Inflammatory macrophage (primary cell): ENCODE data around the gene RNF113B.

Experiments
- DNase-seq, 2 donors: peaks; one replicate each; pipeline ENCODE4 v3.0.0-alpha.2; 2020 to 2022

Gene RNF113B

GRCh38 chr13:98203646-98204326 is 26.7 kb upstream of the RNF113B start:
- DNase-seq, result no peak

- DNase-seq, result no peak
Measured at GRCh38 chr13:98201984-98202383, 24.9 kb upstream of the RNF113B start.

- no peak for DNase-seq
Measured at GRCh38 chr13:98201189-98201588, 24.1 kb upstream of the RNF113B start.

DNA sequence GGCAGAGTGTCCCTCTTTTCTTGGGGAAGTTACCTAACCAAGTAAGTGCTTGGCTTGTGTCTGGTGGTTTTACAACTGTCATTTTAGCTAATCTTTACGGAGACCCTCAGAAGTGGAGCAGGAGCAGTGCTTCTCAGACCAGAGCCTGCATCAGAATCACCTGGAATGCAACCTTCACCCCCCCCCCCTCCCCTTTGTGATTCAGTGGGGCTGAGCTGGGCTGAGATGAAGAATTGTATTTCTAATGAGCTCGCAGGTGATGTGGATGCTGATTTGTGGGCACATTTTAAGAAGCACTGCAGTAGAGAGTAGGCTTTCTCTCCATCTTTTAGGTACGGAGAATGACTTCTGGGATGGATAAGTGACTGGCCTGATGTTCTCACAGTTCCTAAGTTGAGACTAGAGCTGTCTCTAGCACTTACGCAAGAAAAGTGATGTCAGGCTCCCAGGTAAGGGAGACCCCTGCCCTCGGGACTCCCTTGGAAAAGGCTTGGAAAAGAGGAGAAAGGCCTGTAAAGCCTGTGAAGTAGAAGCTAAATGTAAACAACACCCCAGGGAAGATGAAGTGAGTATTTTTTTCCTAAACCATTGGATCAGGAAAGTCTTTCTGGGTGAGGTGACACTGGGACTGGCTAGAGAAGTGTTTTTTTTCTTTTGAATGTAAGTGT is 23.3 kb upstream of the RNF113B start:
- DNase-seq, result no peak

GRCh38 chr13:98199480-98199879 is 22.4 kb upstream of the RNF113B start:
- DNase-seq, result no peak

DNA sequence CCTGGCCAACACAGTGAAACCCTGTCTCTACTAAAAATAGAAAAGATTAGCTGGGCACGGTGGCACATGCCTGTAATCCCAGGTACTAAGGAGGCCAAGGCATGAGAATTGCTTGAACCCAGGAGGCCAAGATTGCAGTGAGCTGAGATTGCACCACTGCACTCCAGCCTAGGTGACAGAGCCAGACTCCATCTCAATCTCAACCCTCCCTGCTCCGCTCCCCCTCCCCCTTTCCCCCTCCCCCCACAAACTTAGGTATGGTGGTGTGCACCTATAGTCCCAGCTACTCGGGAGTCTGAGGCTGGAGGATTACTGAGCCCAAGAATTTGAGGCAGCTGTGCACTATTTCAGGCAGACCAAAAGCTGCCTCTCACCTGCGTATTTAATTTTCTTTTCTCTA is 21.6 kb upstream of the RNF113B start:
- DNase-seq, result no peak

GRCh38 chr13:98195054-98195791 is 18.2 kb upstream of the RNF113B start:
- no peak for DNase-seq

DNA sequence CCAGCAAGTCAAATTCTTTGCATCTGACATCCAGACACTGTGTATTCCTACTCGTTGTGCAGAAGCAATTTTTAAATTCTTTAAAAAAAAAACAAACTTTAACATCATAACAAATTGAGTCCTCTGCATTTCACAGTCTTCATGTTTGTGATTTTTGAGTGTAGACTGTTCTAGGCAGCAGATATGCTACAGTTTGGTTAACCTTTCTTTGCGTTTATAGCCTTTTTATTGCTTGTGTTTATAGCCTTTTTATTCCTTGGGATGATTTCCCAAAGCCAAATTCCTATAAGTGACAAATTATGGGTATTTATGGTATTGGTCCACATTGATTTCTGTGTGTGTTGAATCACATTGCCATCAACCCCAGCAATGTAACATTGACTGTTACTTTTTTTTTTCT is 14.9 kb upstream of the RNF113B start:
- no peak for DNase-seq

- DNase-seq, result no peak
Measured at GRCh38 chr13:98190889-98191444, 13.9 kb upstream of the RNF113B start.

DNA sequence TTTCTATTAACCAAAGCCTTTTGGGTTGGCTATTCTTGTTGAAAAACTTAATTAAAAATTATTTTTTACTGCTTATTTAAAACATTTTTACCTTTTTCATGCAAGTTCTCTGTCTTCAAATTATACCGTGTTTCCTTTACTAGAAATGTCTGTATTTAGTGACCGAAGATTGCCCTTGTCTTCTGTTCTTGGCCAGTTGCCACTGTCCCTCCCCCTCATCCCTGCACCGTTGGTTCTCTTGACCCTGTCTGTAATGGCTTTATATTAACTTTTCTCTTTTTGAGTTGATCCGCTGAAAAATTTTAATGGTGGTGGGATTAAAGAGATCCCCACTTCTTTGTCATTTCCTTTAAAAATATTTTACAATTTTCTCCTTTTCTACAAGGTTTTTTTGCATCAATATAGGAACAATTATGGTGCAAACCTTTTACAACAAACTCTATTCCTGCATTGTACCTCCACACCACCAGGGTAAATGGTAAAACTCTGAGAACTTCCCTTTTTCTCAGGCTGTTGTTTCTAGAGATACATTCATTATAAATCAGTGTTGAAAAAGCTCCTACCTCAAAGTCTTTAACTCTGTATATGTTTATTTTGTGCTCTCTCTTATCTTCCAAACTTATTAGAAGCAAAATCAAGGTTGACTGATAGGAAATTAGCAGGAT is 12.9 kb upstream of the RNF113B start:
- no peak for DNase-seq

DNA sequence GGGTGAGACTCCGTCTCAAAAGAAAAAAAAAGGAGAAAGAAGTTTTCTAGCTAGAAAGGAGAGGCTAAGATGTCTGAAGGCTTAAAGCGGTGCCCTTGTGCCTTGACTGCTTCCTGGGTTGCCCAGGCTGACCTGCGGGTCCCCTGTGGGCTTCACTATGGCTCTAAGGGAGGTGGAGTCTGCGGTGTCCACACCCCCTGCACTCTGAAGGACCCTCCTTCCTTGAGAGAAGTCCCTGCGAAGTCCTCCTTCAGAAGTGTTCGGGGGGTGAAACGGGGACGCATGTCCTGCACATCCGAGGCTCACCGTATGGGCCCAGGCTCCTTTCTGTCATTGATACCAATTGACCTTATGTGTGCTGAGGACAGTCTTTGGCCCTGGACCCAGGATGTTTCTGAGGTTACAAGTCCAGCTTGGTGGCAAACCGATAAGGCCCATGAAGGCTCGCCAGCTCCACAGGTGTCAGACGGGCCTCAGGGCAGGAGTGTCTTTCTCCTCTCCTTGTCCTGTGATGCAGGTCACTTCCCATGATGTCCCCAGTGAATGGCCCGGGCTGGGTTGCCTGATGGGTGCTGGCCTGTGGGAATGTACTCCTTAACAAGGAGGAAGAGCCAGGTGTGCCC is 11.6 kb upstream of the RNF113B start:
- no peak for DNase-seq

DNA sequence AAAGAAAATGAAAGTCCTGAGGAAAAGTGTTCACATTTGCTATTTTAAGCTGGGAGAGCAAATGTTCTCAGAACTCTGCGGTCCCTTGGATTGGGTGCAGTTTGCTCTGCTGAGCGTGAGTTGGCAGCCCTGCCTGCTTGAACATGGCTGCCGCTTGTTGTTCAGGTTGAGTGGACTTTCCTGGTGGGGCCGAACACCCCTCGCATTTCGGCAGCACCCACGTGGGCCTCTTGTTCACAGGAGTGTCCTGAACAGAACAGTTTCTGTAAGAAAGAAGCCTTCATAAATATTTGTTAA is 10.8 kb upstream of the RNF113B start:
- DNase-seq, result no peak

DNA sequence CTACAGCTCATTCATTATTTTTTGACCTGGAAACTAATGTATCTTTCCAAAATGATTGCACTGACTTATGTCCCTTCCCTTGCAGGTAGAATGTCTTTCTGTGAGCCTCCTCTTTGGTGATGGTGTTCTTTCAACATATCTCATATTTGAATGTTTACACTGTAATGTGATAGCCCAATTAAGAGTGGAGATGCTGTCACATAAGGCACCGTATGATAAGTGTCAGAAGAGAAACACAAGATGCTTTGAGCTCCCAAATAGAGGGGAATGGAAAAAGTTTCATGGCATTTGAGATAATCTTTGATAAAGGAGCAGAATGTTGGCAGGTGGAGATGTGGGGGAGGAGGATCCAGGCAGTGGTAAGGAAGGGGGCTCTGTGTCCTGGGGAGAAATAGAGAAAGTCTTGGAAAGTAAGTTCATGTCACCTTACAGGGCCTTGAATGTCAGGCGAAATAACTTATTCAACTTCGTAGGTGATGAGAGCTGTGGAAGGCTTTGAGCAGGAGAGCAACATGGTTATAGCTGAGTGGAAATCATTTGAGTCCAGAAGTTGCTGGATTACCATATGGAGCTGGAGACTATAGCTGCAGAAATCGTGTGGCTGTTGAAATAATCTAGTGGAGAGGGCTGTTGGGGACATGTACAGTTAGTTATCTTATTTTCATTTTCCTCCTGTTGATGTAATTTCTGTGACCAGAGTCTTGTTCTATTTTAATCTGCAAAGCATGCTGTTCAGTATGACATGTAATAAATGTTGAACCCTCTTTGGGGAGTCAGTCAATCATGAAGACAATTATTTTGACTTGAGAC is 10.3 kb upstream of the RNF113B start:
- no peak for DNase-seq

GRCh38 chr13:98184792-98185191 is 7.7 kb upstream of the RNF113B start:
- DNase-seq, result no peak

GRCh38 chr13:98182589-98182988 is 5.5 kb upstream of the RNF113B start:
- no peak for DNase-seq

GRCh38 chr13:98182153-98182552 is 5.1 kb upstream of the RNF113B start:
- DNase-seq, result no peak

- DNase-seq, result no peak
Measured at GRCh38 chr13:98181111-98181815, 4.2 kb upstream of the RNF113B start.

DNA sequence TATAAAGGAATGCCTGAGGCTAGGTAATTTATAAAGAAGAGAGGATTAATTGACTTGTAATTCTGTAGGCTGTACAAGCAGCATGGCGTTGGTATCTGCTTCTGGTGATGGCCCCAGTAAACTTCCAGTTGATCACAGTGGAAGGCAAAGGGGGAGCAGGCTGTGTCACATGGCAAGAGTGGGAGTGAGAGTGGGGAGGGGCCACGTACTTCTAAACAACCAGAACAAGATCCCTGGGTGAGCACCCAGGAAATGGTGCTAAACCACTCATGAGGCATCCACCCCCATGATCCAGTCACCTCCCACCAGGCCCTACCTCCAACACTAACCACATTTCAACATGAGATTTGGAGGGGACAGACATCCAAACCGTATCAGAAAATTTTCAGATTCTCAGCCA is 3.0 kb upstream of the RNF113B start:
- DNase-seq, result no peak

DNA sequence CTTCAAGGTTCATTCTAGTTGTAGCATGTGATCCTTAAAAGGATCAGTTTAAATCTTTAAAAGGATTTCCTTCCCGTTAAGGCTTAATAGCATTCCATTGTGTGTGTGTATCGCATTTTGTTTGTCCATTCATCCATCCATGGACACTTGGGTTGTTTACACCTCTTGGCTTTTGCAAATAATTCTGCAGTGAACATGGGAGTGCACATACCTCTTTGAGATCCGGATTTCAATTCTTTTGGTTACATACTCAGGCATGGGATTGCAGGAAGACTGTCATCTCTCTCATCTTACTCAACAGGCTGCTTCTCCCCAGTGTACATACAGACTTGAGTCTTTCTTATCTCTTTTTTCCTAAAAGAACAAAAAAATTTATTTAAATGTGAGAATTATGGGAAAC is 1.2 kb downstream of the RNF113B start:
- no peak for DNase-seq

GRCh38 chr13:98175043-98175442 is 2.0 kb downstream of the RNF113B start:
- no peak for DNase-seq

DNA sequence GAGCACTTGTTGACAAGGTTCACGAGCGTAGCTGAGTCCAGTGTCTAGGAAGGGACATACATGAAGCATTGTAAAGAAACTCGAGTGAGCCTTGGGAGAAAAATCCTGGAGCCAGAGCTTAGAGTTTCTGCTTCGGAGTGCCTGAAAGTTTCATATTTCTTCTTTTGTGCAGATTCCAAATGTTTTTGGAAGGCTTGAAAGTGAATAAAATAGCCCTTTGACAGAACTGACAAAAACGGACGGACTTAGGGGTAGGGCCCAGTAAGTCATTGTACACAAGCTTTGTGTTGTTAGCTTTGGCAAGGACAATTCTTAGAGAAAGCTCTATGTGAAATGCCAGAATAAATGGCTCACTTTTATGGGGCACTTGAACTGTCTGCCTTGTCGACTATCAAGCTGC is 2.8 kb downstream of the RNF113B start:
- no peak for DNase-seq
